ENCODE measurements around the gene FAM241B. TPM values are rescaled to one million over a fixed set of nuclear protein-coding genes. Genes with fewer than 3 reads are reported as not detected.

Gene FAM241B
- total and polyA plus RNA-seq, 10 of the 15 experiments (the other 5 are each of a cell fraction or from before 2014, with no cell fraction given) = 0.09 to 0.99 (median 0.24) TPM

GRCh38 chr10:69619626-69620025 is 10.4 kb upstream of the FAM241B start (continued):
- TF ChIP-seq, protein P1, sequence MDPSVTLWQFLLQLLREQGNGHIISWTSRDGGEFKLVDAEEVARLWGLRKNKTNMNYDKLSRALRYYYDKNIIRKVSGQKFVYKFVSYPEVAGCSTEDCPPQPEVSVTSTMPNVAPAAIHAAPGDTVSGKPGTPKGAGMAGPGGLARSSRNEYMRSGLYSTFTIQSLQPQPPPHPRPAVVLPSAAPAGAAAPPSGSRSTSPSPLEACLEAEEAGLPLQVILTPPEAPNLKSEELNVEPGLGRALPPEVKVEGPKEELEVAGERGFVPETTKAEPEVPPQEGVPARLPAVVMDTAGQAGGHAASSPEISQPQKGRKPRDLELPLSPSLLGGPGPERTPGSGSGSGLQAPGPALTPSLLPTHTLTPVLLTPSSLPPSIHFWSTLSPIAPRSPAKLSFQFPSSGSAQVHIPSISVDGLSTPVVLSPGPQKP (IDR thresholded peaks at IDR 0.05; ENCODE audit: low read depth, low read length) = no peak

DNA sequence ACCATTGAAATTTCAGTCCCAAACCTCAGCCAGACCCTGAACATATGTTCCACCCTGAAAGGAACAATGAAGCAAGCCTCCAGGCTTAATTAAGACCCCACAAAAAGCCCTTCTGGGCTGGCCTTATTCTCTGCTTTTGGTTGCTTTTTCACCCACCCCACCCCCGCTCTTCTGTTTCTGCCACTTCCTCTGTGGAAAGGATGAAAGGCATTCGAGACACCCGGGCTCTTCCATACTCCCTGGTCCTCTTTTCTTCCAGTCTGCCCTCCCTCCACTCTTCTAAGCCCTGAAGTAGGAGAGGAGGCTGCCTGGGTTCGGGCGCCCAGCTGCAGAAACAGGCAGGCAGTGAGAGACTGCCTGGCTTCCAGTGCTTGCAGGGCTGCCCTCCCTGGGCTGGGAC is 9.4 kb upstream of the FAM241B start:
- in situ Hi-C loops (cut with MboI) = no loop called here
- H3K4me2 ChIP-seq (ENCODE audit: control insufficient read depth, insufficient read depth) = no peak overlapping the region
- H3K27ac ChIP-seq (ENCODE audit: control insufficient read depth, insufficient read depth) = no peak overlapping the region
- ATAC-seq (no peak), DNase-seq (ENCODE audit: low read depth, low spot score) (no peak), FAIRE-seq (no peak)
- no peaks in the 10 kb centered on the region for H3K27me3 ChIP-seq (replicated peaks in 1 of 2; ENCODE audit: control insufficient read depth in 2 of 2, insufficient read depth in 2 of 2, low read length in 1 of 2)
- ChIA-PET SMC1A (ENCODE audit: uncharacterized antibody, unreplicated experiment) (no interaction called here), RAD21 (ENCODE audit: unreplicated experiment) (no interaction called here), CTCF (interaction anchor here (1.3 kb wide), 1 partner anchor 105 kb away, joined by 3 read pairs; no protein-coding TSS in a partner anchor), POLR2A (no interaction called here)
- no peaks in the 10 kb centered on the region for H3K79me2 ChIP-seq (ENCODE audit: control insufficient read depth, insufficient read depth, low read length)
- no peak overlapping the region for H2AFZ ChIP-seq (ENCODE audit: control insufficient read depth, low read depth, low read length)
- H4K20me1 ChIP-seq (ENCODE audit: control insufficient read depth, insufficient read depth) = no peaks in the 10 kb centered on the region
- intact Hi-C loops (cut with micrococcal nuclease; ENCODE audit: unreplicated experiment) = no loop called here
- H3K9ac ChIP-seq (ENCODE audit: control insufficient read depth, insufficient read depth, low read length) = no peak overlapping the region
- no peaks in the 10 kb centered on the region for H3K4me1 ChIP-seq (ENCODE audit: control insufficient read depth, insufficient read depth, low read length)
- BruUV-seq (replicated peaks) = no TSS peak
- no peak for TF ChIP-seq IKZF1 (conservative IDR thresholded peaks at IDR 0.05)
- no peak for TF ChIP-seq RBBP5 (conservative IDR thresholded peaks at IDR 0.05)
- no peak for TF ChIP-seq TARDBP (IDR thresholded peaks at IDR 0.05; ENCODE audit: borderline replicate concordance)
- WGBS (ENCODE audit: insufficient coverage, insufficient replicate concordance, low lambda C conversion rate, missing lambda C conversion rate) = 26% methylated on average over 5 of the region's 5 CpGs
- H3K36me3 ChIP-seq (ENCODE audit: control insufficient read depth in 2 of 2, insufficient read depth in 2 of 2, low read length in 1 of 2) = no peaks in the 10 kb centered on the region
- no peak overlapping the region for H3K4me3 ChIP-seq
- H3K9me3 ChIP-seq (replicated peaks; ENCODE audit: control insufficient read depth, insufficient read depth, low read length) = no peaks in the 10 kb centered on the region; the same call in 1 of the 3 replicates

- in situ Hi-C loops (cut with MboI) (no loop called here), intact Hi-C loops (cut with micrococcal nuclease; ENCODE audit: unreplicated experiment) (no loop called here)
- no peaks in the 10 kb centered on the region; the same call in 1 of the 3 replicates for H3K9me3 ChIP-seq (replicated peaks; ENCODE audit: control insufficient read depth, insufficient read depth, low read length)
- no peak overlapping the region for H3K27ac ChIP-seq (ENCODE audit: control insufficient read depth, insufficient read depth)
- H3K4me2 ChIP-seq (ENCODE audit: control insufficient read depth, insufficient read depth) = no peak overlapping the region
- H3K36me3 ChIP-seq (ENCODE audit: control insufficient read depth in 2 of 2, insufficient read depth in 2 of 2, low read length in 1 of 2) = no peaks in the 10 kb centered on the region
- ChIA-PET SMC1A (ENCODE audit: uncharacterized antibody, unreplicated experiment) (no interaction called here), POLR2A (no interaction called here), RAD21 (ENCODE audit: unreplicated experiment) (no interaction called here), CTCF (no interaction called here)
- no peaks in the 10 kb centered on the region for H3K4me1 ChIP-seq (ENCODE audit: control insufficient read depth, insufficient read depth, low read length)
- H3K4me3 ChIP-seq = no peak overlapping the region
- H3K27me3 ChIP-seq (replicated peaks in 1 of 2; ENCODE audit: control insufficient read depth in 2 of 2, insufficient read depth in 2 of 2, low read length in 1 of 2) = no peaks in the 10 kb centered on the region
- H3K9ac ChIP-seq (ENCODE audit: control insufficient read depth, insufficient read depth, low read length) = no peak overlapping the region
- no peaks in the 10 kb centered on the region for H4K20me1 ChIP-seq (ENCODE audit: control insufficient read depth, insufficient read depth)
- no peak overlapping the region for H2AFZ ChIP-seq (ENCODE audit: control insufficient read depth, low read depth, low read length)
- no peaks in the 10 kb centered on the region for H3K79me2 ChIP-seq (ENCODE audit: control insufficient read depth, insufficient read depth, low read length)
- no TSS peak for BruUV-seq (replicated peaks)
- DNase-seq (ENCODE audit: low read depth, low spot score) (no peak), FAIRE-seq (no peak), ATAC-seq (no peak)
- 0% methylated on average over 2 of the region's 2 CpGs for WGBS (ENCODE audit: insufficient coverage, insufficient replicate concordance, low lambda C conversion rate, missing lambda C conversion rate)
- no peak for TF ChIP-seq E2F8 (IDR thresholded peaks at IDR 0.05; ENCODE audit: low read depth, partially characterized antibody)
- TF ChIP-seq, protein P2, sequence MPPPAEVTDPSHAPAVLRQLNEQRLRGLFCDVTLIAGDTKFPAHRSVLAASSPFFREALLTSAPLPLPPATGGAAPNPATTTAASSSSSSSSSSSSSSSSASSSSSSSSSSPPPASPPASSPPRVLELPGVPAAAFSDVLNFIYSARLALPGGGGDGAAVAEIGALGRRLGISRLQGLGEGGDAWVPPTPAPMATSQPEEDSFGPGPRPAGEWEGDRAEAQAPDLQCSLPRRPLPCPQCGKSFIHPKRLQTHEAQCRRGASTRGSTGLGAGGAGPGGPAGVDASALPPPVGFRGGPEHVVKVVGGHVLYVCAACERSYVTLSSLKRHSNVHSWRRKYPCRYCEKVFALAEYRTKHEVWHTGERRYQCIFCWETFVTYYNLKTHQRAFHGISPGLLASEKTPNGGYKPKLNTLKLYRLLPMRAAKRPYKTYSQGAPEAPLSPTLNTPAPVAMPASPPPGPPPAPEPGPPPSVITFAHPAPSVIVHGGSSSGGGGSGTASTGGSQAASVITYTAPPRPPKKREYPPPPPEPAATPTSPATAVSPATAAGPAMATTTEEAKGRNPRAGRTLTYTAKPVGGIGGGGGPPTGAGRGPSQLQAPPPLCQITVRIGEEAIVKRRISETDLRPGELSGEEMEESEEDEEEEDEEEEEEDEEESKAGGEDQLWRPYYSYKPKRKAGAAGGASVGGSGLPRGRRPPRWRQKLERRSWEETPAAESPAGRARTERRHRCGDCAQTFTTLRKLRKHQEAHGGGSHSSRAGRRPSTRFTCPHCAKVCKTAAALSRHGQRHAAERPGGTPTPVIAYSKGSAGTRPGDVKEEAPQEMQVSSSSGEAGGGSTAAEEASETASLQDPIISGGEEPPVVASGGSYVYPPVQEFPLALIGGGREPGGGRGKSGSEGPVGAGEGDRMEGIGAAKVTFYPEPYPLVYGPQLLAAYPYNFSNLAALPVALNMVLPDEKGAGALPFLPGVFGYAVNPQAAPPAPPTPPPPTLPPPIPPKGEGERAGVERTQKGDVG (CRISPR knock-in tag; IDR thresholded peaks at IDR 0.05) = no peak
- TF ChIP-seq JUND (IDR thresholded peaks at IDR 0.05; ENCODE audit: low read depth, low read length) = no peak
- TF ChIP-seq CREM (IDR thresholded peaks at IDR 0.05; ENCODE audit: low read depth) = no peak
- TF ChIP-seq STAT3 (IDR thresholded peaks at IDR 0.05; ENCODE audit: low read depth, low read length) = no peak
Observed at GRCh38 chr10:69624245-69624786, 5.7 kb upstream of the FAM241B start.

Measured in GM12878 (cell line).